Right lobe of liver (tissue), 4 donors: ENCODE data around the gene ACSL3.
A peak's percentile ranks its signal among the peaks of the same experiment; 100 is the strongest.

Experiments used
- CTCF ChIP-seq, 4 donors: fragments of 200-600 bp in 3 of 4; fragments of 450-650 bp in 1 of 4; IDR thresholded peaks; one replicate each; pipeline versions ENCODE4 v1.5.1 to v1.8.0; 2016 to 2022; ENCODE audit warnings: antibody characterized with exemption in 4 of 4, mild to moderate bottlenecking in 2 of 4
- POLR2A ChIP-seq: fragments of 450-650 bp; IDR thresholded peaks from one replicate; pipeline ENCODE4 v1.6.1; 2017; ENCODE audit warnings: antibody characterized with exemption, mild to moderate bottlenecking
- donor health status: DM: no; HTN: no; CAD: no.
- donor health status: DM: no; HTN: no; CAD: no.
- donor health status: DM: no; HTN: yes; CAD: no.

- TF ChIP-seq CTCF (IDR thresholded peaks at IDR 0.05), result peak; percentile 34 to 63 (median 55)
- no peak for TF ChIP-seq POLR2A
Measured at GRCh38 chr2:222915092-222915957, 54.5 kb downstream of the ACSL3 start.
